ENCODE results near the gene NAA80. TPM values are rescaled to one million over a fixed set of nuclear protein-coding genes. Genes with fewer than 3 reads are reported as not detected.

The NAA80 gene
- total and polyA plus RNA-seq, 2 donors (not counting 3 experiments of a cell fraction or from before 2014, with no cell fraction given) = 9.0 to 13.1 TPM

GRCh38 chr3:50347187-50347813 is 48.1 kb upstream of the NAA80 start:
- Histone ChIP-seq H3K9me1 (replicated peaks; ENCODE audit: control insufficient read depth, extremely low read depth, insufficient read depth, low read length) (no peaks in the 10 kb centered on the region), H3K79me2 (ENCODE audit: control insufficient read depth, insufficient read depth, low read length) (no peaks in the 10 kb centered on the region), H3K4me3 (replicated peaks in 1 of 3; ENCODE audit: insufficient read depth in 1 of 3, low read depth in 1 of 3, low read length in 3 of 3) (no peak overlapping the region), H3K9ac (replicated peaks; ENCODE audit: extremely low read depth, insufficient read depth, low read length) (no peak overlapping the region), H3K36me3 (ENCODE audit: control insufficient read depth in 2 of 2, extremely low read depth in 1 of 2, insufficient read depth in 2 of 2, low read length in 2 of 2) (peaks cover 0 to 4% of the 10 kb centered on the region in 2 experiments), H4K20me1 (replicated peaks; ENCODE audit: control insufficient read depth, extremely low read depth, insufficient read depth, low read length) (no peaks in the 10 kb centered on the region), H3K4me1 (ENCODE audit: control insufficient read depth, extremely low read depth, insufficient read depth, low read length) (peaks cover 21% of the 10 kb centered on the region), H2AFZ (ENCODE audit: low read depth, low read length) (no peak overlapping the region), H3K9me3 (replicated peaks; ENCODE audit: control insufficient read depth, insufficient read depth, low read length) (no peaks in the 10 kb centered on the region), H3K27ac (ENCODE audit: insufficient read depth, low read depth, low read length) (no peak overlapping the region), H3K4me2 (ENCODE audit: insufficient read depth, low read length) (no peak overlapping the region), H3K27me3 (ENCODE audit: control insufficient read depth in 2 of 2, insufficient read depth in 2 of 2, low read length in 2 of 2) (no peaks in the 10 kb centered on the region)
- intact Hi-C loops (cut with micrococcal nuclease) = loop anchor here (1.0 to 5.0 kb wide), 5 partner anchors 41 to 265 kb away; no protein-coding TSS in a partner anchor
- DNase-seq (ENCODE audit: low read depth, low spot score) (peak; percentile 84), FAIRE-seq (peak; percentile 86)
- TF ChIP-seq, protein P1, sequence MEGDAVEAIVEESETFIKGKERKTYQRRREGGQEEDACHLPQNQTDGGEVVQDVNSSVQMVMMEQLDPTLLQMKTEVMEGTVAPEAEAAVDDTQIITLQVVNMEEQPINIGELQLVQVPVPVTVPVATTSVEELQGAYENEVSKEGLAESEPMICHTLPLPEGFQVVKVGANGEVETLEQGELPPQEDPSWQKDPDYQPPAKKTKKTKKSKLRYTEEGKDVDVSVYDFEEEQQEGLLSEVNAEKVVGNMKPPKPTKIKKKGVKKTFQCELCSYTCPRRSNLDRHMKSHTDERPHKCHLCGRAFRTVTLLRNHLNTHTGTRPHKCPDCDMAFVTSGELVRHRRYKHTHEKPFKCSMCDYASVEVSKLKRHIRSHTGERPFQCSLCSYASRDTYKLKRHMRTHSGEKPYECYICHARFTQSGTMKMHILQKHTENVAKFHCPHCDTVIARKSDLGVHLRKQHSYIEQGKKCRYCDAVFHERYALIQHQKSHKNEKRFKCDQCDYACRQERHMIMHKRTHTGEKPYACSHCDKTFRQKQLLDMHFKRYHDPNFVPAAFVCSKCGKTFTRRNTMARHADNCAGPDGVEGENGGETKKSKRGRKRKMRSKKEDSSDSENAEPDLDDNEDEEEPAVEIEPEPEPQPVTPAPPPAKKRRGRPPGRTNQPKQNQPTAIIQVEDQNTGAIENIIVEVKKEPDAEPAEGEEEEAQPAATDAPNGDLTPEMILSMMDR (IDR thresholded peaks at IDR 0.05; ENCODE audit: extremely low read depth in 1 of 2, insufficient read depth in 1 of 2, low read depth in 1 of 2, low read length in 2 of 2) = peak; percentile 63 to 64
- no peak for TF ChIP-seq GATA2 (IDR thresholded peaks at IDR 0.05; ENCODE audit: insufficient read depth, insufficient read length, low read depth, low read length)
- TF ChIP-seq MYC (IDR thresholded peaks at IDR 0.05; ENCODE audit: low read depth, low read length) = no peak
- no peak for TF ChIP-seq POLR2A (IDR thresholded peaks at IDR 0.05; ENCODE audit: low read depth, low read length)
- peak; percentile 38 for TF ChIP-seq JUN (IDR thresholded peaks at IDR 0.05; ENCODE audit: borderline replicate concordance, insufficient read depth, insufficient read length, low read depth)
- peak; percentile 60 for TF ChIP-seq FOS (IDR thresholded peaks at IDR 0.05; ENCODE audit: borderline replicate concordance, insufficient read depth, low read length)
- no peak for TF ChIP-seq POLR2AphosphoS5 (IDR thresholded peaks at IDR 0.05; ENCODE audit: insufficient read depth, low read depth, low read length)
- TF ChIP-seq, protein P2, sequence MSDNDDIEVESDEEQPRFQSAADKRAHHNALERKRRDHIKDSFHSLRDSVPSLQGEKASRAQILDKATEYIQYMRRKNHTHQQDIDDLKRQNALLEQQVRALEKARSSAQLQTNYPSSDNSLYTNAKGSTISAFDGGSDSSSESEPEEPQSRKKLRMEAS (IDR thresholded peaks at IDR 0.05; ENCODE audit: insufficient read depth, insufficient read length) = no peak
- TF ChIP-seq EZH2 (IDR thresholded peaks at IDR 0.05; ENCODE audit: borderline replicate concordance, low read depth, low read length, severe bottlenecking) = no peak
- ChIA-PET POLR2A (interaction anchor here (1.0 kb wide), 1 partner anchor 195 kb away, joined by 3 read pairs; no protein-coding TSS in a partner anchor), CTCF (interaction anchor here (0.6 to 7.7 kb wide), 15 partner anchors 10 to 265 kb away, joined by 3 to 165 read pairs (median 4); partner anchors contain the start of genes C3orf18 and CISH)
- no TSS peak for BruUV-seq (replicated peaks)
- dilution Hi-C loops (cut with MboI; ENCODE audit: extremely low pct_ligation_motif_present, low sequenced_read_pairs) = no loop called here

All from endothelial cell of umbilical vein (primary cell).